ENCODE measurements around the gene SLC24A3.
"Not testable (repeated sequence)": the region's sequence is repeated elsewhere in the genome, so short reads cannot be mapped to it uniquely, and the experiment has no call there.

Gene SLC24A3

DNA sequence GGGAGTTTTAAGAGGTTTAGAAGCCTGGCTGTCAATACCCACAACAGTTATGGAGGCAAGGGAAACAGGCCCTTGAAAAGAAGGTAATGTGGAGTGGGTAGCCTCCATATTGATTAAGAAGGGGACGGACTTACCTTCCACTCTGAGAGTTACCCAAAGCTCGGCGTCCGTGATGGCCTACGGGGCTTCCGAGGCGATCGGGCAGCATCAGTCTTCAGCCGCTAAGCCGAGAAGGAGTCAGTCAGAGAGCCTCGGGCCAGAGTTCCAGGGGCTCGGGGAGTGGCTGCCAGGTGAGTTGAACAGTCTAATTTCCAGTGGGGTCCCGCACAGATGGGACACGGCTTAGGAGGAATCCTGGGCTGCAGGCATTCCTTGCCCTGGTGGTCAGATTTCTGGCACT is 541.8 kb downstream of the SLC24A3 start:
- DNase-seq; H3K4me3 ChIP-seq (ENCODE audit: insufficient read depth, low read depth, low read length, poor library complexity, severe bottlenecking); H3K27me3 ChIP-seq (replicated peaks; ENCODE audit: control insufficient read depth, insufficient read depth, low read length, poor library complexity, severe bottlenecking); H3K9me3 ChIP-seq (ENCODE audit: control insufficient read depth, low read length); H3K4me1 ChIP-seq (ENCODE audit: control insufficient read depth, insufficient read depth, low read length, poor library complexity, severe bottlenecking); H3K27ac ChIP-seq (ENCODE audit: insufficient read depth, low read length, poor library complexity, severe bottlenecking); H3K36me3 ChIP-seq (ENCODE audit: control insufficient read depth, insufficient read depth, low read length): not testable (repeated sequence)

DNA sequence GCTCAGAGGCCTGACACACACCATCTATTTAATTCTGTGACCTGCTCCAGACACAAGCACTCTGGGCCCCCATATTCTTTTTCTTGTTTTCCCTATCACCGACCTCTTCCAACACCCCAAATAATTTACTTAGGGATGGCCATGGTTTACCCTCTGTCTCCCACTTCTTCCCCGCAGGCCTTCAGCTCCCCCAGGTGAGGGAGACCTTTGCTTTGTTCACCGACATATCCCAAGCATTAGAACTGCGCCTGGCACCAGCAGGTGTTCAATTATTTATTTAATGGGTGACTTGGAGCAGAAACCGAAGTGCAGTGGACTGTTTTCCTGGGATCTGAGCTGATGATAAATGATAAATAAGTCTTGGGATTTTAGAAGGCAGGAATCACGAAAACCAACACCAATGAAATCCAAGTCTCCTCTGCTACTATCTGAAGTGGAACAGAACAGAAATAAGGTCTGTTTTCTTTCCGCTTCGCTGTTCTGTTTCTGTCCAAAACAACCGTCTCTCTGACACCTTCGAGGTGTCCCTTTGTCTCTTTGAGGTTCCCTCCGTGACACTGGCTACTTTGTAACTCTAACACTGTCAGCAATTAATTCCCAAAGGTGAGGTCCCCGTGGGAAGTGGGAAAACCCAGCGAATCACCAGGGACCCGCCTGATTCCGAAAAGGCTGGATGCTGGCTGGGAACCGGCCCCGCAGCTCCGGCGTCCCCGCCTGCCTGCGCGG is 544.5 kb downstream of the SLC24A3 start:
- Histone ChIP-seq H3K36me3 (ENCODE audit: control insufficient read depth, insufficient read depth, low read length) (no peaks in the 10 kb centered on the region), H3K4me3 (ENCODE audit: insufficient read depth, low read depth, low read length, poor library complexity, severe bottlenecking) (no peak overlapping the region), H3K9me3 (ENCODE audit: control insufficient read depth, low read length) (no peaks in the 10 kb centered on the region), H3K4me1 (ENCODE audit: control insufficient read depth, insufficient read depth, low read length, poor library complexity, severe bottlenecking) (no peaks in the 10 kb centered on the region), H3K27ac (ENCODE audit: insufficient read depth, low read length, poor library complexity, severe bottlenecking) (no peak overlapping the region), H3K27me3 (replicated peaks; ENCODE audit: control insufficient read depth, insufficient read depth, low read length, poor library complexity, severe bottlenecking) (no peaks in the 10 kb centered on the region)
- DNase-seq, result no peak

DNA sequence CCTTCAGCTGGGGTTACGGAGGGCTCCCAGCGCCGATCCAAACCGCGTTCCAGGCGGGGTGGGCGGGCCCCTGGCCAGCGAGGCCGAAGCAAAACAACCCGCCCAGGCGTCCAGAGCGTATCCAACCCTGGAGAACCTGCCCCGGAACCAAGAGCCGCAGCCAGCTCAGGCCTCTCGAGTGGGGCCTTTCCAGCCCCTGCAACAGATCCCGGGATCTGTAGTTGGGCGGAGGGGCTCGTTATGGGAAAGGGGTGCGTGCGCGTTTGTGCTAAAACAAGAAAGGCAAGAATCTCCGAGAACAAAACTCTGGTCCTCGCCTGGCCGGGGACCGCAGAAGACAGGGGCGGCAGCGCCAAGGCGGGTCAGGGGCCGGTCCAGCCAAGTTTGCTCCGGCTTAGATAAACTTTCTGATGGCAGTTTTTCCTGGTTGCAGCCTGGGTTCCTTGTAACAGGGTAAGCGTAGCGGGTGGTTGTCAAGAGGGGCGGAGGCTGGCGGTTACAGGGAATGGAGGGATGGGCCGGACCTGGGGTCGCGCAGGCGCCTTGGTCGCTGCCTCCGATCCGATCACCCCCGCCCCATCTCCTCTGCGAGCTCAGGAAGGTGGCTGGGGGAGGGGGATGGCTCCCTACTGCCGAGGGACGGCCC is 545.2 kb downstream of the SLC24A3 start:
- Histone ChIP-seq H3K9me3 (ENCODE audit: control insufficient read depth, low read length) (no peaks in the 10 kb centered on the region), H3K4me3 (ENCODE audit: insufficient read depth, low read depth, low read length, poor library complexity, severe bottlenecking) (peak overlapping the region; percentile 25), H3K4me1 (ENCODE audit: control insufficient read depth, insufficient read depth, low read length, poor library complexity, severe bottlenecking) (no peaks in the 10 kb centered on the region), H3K36me3 (ENCODE audit: control insufficient read depth, insufficient read depth, low read length) (no peaks in the 10 kb centered on the region), H3K27ac (ENCODE audit: insufficient read depth, low read length, poor library complexity, severe bottlenecking) (no peak overlapping the region), H3K27me3 (replicated peaks; ENCODE audit: control insufficient read depth, insufficient read depth, low read length, poor library complexity, severe bottlenecking) (no peaks in the 10 kb centered on the region)
- DNase-seq, result no peak

DNA sequence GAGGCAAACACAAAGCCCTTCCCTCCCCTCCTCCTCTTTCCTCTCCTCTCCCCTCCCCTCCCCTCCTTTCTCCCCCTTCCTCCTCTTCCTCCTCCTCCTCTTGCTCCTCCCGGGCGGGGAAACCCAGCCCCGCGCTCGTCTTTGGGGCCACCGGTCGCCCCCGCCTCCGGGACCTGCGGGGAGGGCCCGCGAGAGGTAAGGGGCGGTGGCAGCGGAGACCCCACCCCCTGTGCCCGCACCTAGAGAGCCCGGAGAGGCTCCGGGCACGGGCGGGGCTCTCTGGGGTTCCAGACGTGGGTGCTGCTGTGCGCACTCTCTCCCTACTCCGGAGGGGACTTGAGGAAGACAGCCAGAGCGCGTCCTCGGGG is 545.7 kb downstream of the SLC24A3 start, which contains the start of gene RIN2:
Gene RIN2 (plus strand): TSS at position 126 of the 368 bp plus-strand sequence. CDS start 131,344 bp downstream, outside the sequence.
- no peak within 1 kb of the TSS for H3K27ac ChIP-seq (ENCODE audit: insufficient read depth, low read length, poor library complexity, severe bottlenecking)
- H3K36me3 ChIP-seq (ENCODE audit: control insufficient read depth, insufficient read depth, low read length), result no peaks in the 10 kb centered on the region
- DNase-seq, result no peak
- peak within 1 kb of the TSS; percentile 25 for H3K4me3 ChIP-seq (ENCODE audit: insufficient read depth, low read depth, low read length, poor library complexity, severe bottlenecking)
- H3K4me1 ChIP-seq (ENCODE audit: control insufficient read depth, insufficient read depth, low read length, poor library complexity, severe bottlenecking), result no peaks in the 10 kb centered on the region
- no peaks in the 10 kb centered on the region for H3K9me3 ChIP-seq (ENCODE audit: control insufficient read depth, low read length)
- H3K27me3 ChIP-seq (replicated peaks; ENCODE audit: control insufficient read depth, insufficient read depth, low read length, poor library complexity, severe bottlenecking), result no peaks in the 10 kb centered on the region

DNA sequence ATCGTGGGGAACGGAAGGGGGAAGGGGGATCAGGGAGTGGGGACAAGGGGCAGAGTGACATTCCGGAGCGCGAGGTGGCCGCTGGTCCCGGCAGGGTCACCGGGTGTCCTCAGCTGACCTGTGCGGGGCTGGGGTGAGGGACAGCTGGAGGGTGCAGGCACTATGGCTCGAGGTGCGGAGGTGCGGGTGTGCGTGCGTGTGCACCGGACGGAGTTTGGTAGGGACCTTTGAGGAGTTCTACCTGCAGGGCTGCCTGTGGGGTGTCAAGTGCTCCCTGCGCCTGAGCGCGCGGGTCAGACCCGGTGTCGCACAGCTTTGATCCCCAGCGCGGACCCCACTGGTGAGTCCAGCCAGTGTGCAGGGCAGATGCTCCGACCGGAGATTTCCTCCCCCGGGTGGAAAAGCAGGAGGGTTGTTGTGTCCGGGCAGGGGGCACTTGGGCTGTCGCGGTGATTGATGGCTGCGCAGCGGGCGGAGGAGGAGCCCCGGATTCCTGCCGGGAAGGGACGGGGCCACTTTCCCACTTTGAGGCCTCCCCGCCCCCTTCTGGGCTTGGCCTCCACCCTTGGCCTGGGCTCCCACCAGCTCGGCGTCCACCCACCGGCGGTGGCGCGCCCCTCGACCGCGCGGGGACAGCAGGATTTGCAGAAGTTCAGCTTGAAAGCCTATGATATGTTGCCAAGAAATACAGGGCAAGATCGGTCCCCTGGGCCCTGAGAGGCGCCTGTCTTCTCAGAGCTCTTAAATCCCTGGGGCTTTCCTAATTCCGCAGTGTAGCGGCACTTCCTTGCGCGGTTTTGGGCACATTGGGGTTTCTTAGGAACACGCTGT is 546.3 kb downstream of the SLC24A3 start:
- Histone ChIP-seq H3K4me1 (ENCODE audit: control insufficient read depth, insufficient read depth, low read length, poor library complexity, severe bottlenecking) (no peaks in the 10 kb centered on the region), H3K36me3 (ENCODE audit: control insufficient read depth, insufficient read depth, low read length) (no peaks in the 10 kb centered on the region), H3K27ac (ENCODE audit: insufficient read depth, low read length, poor library complexity, severe bottlenecking) (no peak overlapping the region), H3K27me3 (replicated peaks; ENCODE audit: control insufficient read depth, insufficient read depth, low read length, poor library complexity, severe bottlenecking) (no peaks in the 10 kb centered on the region), H3K4me3 (ENCODE audit: insufficient read depth, low read depth, low read length, poor library complexity, severe bottlenecking) (peak overlapping the region; percentile 25), H3K9me3 (ENCODE audit: control insufficient read depth, low read length) (no peaks in the 10 kb centered on the region)
- DNase-seq, result no peak

DNA sequence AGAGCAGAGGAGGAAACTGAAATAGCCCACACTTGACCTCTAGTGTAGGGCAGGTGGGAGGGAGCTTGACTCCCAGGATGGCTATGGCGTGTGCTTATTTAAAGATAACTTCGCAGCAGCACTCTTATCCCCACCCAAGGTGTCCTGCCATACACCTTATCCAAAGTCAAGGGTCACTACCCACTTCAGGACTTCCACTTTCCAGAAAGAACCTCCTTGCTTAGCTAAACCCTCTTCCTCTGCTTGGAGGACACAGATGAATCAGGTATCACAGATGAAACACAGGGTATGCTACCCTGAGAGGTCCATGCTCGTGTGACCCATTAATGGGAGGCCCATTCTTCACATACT is 547.9 kb downstream of the SLC24A3 start:
- Histone ChIP-seq H3K36me3 (ENCODE audit: control insufficient read depth, insufficient read depth, low read length) (no peaks in the 10 kb centered on the region), H3K27ac (ENCODE audit: insufficient read depth, low read length, poor library complexity, severe bottlenecking) (no peak overlapping the region), H3K9me3 (ENCODE audit: control insufficient read depth, low read length) (no peaks in the 10 kb centered on the region), H3K27me3 (replicated peaks; ENCODE audit: control insufficient read depth, insufficient read depth, low read length, poor library complexity, severe bottlenecking) (no peaks in the 10 kb centered on the region), H3K4me3 (ENCODE audit: insufficient read depth, low read depth, low read length, poor library complexity, severe bottlenecking) (no peak overlapping the region), H3K4me1 (ENCODE audit: control insufficient read depth, insufficient read depth, low read length, poor library complexity, severe bottlenecking) (no peaks in the 10 kb centered on the region)
- DNase-seq, result no peak

DNA sequence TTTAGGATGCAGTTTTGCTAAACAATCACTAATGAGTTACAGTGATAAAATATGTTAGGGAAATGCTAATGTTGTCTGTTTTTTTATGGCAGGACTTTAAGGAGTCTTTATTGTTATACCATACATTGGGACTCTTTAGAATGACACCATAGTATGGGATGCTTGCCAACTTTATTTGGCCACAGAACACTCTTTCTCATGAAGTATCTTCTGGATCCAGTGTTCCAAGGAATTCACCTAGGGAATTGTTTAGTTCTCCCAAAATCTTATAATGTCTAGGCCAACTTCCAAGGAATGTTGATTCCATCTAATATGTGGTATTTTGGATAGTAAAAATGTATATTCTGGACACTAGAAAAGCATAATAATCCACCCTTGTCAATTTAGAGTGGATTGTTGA is 548.9 kb downstream of the SLC24A3 start:
- no peak overlapping the region for H3K4me3 ChIP-seq (ENCODE audit: insufficient read depth, low read depth, low read length, poor library complexity, severe bottlenecking)
- no peak overlapping the region for H3K27ac ChIP-seq (ENCODE audit: insufficient read depth, low read length, poor library complexity, severe bottlenecking)
- no peak for DNase-seq

DNA sequence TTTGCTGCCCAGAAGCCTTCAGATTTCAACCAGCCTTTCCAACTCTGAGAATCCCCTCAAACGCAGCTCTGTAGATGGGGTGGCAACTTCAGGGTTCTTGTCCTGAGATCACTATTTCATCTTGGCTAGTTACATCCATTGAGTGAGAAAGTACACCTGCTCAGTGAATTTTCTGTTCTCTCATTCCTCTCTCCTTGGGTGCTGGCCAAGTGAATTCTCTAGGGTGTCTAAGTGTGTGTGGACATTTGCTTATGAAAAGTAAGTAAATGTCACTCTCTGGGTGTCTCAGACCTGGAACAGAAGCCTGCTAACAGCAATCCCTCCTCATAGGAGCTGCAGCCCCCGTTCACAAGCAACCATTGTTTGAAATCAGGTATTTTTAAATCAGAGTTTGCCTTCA is 549.4 kb downstream of the SLC24A3 start:
- no peak overlapping the region for H3K4me3 ChIP-seq (ENCODE audit: insufficient read depth, low read depth, low read length, poor library complexity, severe bottlenecking)
- H3K36me3 ChIP-seq (ENCODE audit: control insufficient read depth, insufficient read depth, low read length), result no peaks in the 10 kb centered on the region
- H3K4me1 ChIP-seq (ENCODE audit: control insufficient read depth, insufficient read depth, low read length, poor library complexity, severe bottlenecking), result no peaks in the 10 kb centered on the region
- H3K27me3 ChIP-seq (replicated peaks; ENCODE audit: control insufficient read depth, insufficient read depth, low read length, poor library complexity, severe bottlenecking), result no peaks in the 10 kb centered on the region
- DNase-seq, result no peak
- H3K9me3 ChIP-seq (ENCODE audit: control insufficient read depth, low read length), result no peaks in the 10 kb centered on the region
- no peak overlapping the region for H3K27ac ChIP-seq (ENCODE audit: insufficient read depth, low read length, poor library complexity, severe bottlenecking)

More for the DNA sequence above, 548.9 kb downstream of the SLC24A3 start:
- Histone ChIP-seq H3K9me3 (ENCODE audit: control insufficient read depth, low read length) (no peaks in the 10 kb centered on the region), H3K4me1 (ENCODE audit: control insufficient read depth, insufficient read depth, low read length, poor library complexity, severe bottlenecking) (no peaks in the 10 kb centered on the region), H3K27me3 (replicated peaks; ENCODE audit: control insufficient read depth, insufficient read depth, low read length, poor library complexity, severe bottlenecking) (no peaks in the 10 kb centered on the region), H3K36me3 (ENCODE audit: control insufficient read depth, insufficient read depth, low read length) (no peaks in the 10 kb centered on the region)

DNA sequence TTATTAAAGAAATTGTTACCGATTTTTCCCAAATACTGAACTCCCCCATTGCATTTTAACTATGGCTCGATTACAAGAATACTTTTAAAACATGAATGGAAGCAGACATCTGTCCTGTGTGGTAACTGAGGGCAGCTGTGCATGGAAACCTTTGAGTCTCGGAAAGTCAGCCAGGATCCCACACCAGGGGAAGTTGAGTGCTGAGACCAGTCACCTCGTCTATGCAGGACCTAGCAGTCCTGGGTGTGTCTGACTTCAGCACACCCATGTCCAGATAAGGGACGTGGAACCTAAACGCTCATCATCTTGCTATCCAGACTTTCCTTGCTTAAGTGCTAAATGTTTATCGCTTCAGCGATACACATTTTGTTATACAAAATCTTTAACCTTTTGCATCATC is 551.8 kb downstream of the SLC24A3 start:
- Histone ChIP-seq H3K36me3 (ENCODE audit: control insufficient read depth, insufficient read depth, low read length) (no peaks in the 10 kb centered on the region), H3K27ac (ENCODE audit: insufficient read depth, low read length, poor library complexity, severe bottlenecking) (no peak overlapping the region), H3K4me3 (ENCODE audit: insufficient read depth, low read depth, low read length, poor library complexity, severe bottlenecking) (no peak overlapping the region), H3K9me3 (ENCODE audit: control insufficient read depth, low read length) (no peaks in the 10 kb centered on the region), H3K4me1 (ENCODE audit: control insufficient read depth, insufficient read depth, low read length, poor library complexity, severe bottlenecking) (no peaks in the 10 kb centered on the region), H3K27me3 (replicated peaks; ENCODE audit: control insufficient read depth, insufficient read depth, low read length, poor library complexity, severe bottlenecking) (no peaks in the 10 kb centered on the region)
- DNase-seq, result no peak

DNA sequence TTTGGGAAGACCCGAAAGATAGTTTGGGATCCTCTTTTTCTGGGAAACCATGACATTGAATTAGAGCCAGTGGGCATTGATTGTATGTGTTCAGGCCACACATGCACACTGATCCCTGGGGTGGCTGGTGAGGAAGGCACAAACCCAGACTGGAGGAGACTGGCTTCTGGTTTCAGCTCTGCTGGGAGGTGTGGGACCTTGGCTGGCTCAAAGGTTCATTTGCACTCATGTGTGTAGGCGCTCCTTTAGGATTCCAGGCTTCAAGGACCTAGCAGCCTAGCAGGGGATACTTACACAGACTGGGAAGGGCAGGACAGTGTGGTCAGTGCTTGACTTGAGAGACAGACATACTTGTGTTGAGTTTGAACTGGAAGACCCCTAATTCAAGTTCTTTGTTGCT is 552.8 kb downstream of the SLC24A3 start:
- Histone ChIP-seq H3K4me1 (ENCODE audit: control insufficient read depth, insufficient read depth, low read length, poor library complexity, severe bottlenecking) (no peaks in the 10 kb centered on the region), H3K4me3 (ENCODE audit: insufficient read depth, low read depth, low read length, poor library complexity, severe bottlenecking) (no peak overlapping the region), H3K9me3 (ENCODE audit: control insufficient read depth, low read length) (no peaks in the 10 kb centered on the region), H3K27me3 (replicated peaks; ENCODE audit: control insufficient read depth, insufficient read depth, low read length, poor library complexity, severe bottlenecking) (no peaks in the 10 kb centered on the region), H3K27ac (ENCODE audit: insufficient read depth, low read length, poor library complexity, severe bottlenecking) (no peak overlapping the region), H3K36me3 (ENCODE audit: control insufficient read depth, insufficient read depth, low read length) (no peaks in the 10 kb centered on the region)
- DNase-seq, result no peak
